Cortex of kidney (tissue), 1 donor: ENCODE measurements around the gene SVOPL.
"Not testable (repeated sequence)": the region's sequence is repeated elsewhere in the genome, so short reads cannot be mapped to it uniquely, and the experiment has no call there.

Experiments
- DNase-seq: peaks from one replicate; lab custom pipeline; 2025; lab: John Stamatoyannopoulos, UW

Gene SVOPL

GRCh38 chr7:138700857-138701536 is at the start of gene SVOPL:
TSS of gene SVOPL (minus strand) at chr7:138701362. CDS start at chr7:138679045, 22,317 bp downstream.
- no peak for DNase-seq

- no peak for DNase-seq
Measured at GRCh38 chr7:138750473-138750872, 49.3 kb upstream of the SVOPL start.

GRCh38 chr7:138749960-138750359 is 48.8 kb upstream of the SVOPL start:
- no peak for DNase-seq

GRCh38 chr7:138748666-138749065 is 47.5 kb upstream of the SVOPL start:
- DNase-seq: no peak

GRCh38 chr7:138746073-138746472 is 44.9 kb upstream of the SVOPL start:
- DNase-seq: no peak

GRCh38 chr7:138745189-138745588 is 44.0 kb upstream of the SVOPL start:
- DNase-seq: no peak

- DNase-seq: no peak
Measured at GRCh38 chr7:138741453-138741735, 40.2 kb upstream of the SVOPL start.

GRCh38 chr7:138739859-138740258 is 38.7 kb upstream of the SVOPL start:
- no peak for DNase-seq

- no peak for DNase-seq
Measured at GRCh38 chr7:138738551-138739335, 37.6 kb upstream of the SVOPL start.

GRCh38 chr7:138738114-138738513 is 37.0 kb upstream of the SVOPL start:
- no peak for DNase-seq

GRCh38 chr7:138735399-138735798 is 34.2 kb upstream of the SVOPL start:
- DNase-seq: no peak

- not testable (repeated sequence) for DNase-seq
Measured at GRCh38 chr7:138731733-138732132, 30.6 kb upstream of the SVOPL start.

- no peak for DNase-seq
Measured at GRCh38 chr7:138729444-138729843, 28.3 kb upstream of the SVOPL start.

GRCh38 chr7:138727336-138728099 is 26.4 kb upstream of the SVOPL start:
- no peak for DNase-seq

GRCh38 chr7:138726288-138726687 is 25.1 kb upstream of the SVOPL start:
- no peak for DNase-seq

GRCh38 chr7:138720286-138720685 is 19.1 kb upstream of the SVOPL start:
- no peak for DNase-seq

GRCh38 chr7:138716889-138717288 is 15.7 kb upstream of the SVOPL start:
- no peak for DNase-seq

GRCh38 chr7:138713191-138713590 is 12.0 kb upstream of the SVOPL start:
- DNase-seq: no peak

GRCh38 chr7:138712652-138713051 is 11.5 kb upstream of the SVOPL start:
- no peak for DNase-seq

- DNase-seq: no peak
Measured at GRCh38 chr7:138710536-138711385, 9.6 kb upstream of the SVOPL start.

- DNase-seq: no peak
Measured at GRCh38 chr7:138705167-138705566, 4.0 kb upstream of the SVOPL start.

- DNase-seq: no peak
Measured at GRCh38 chr7:138701537-138701923, 368 bp upstream of the SVOPL start.
